Vagina (tissue), 2 donors: ENCODE results near the gene ARL5B. TPM values are rescaled to one million over a fixed set of nuclear protein-coding genes. Genes with fewer than 3 reads are reported as not detected.

ENCODE experiments used
- DNase-seq, 2 donors: peaks; one replicate each; pipeline ENCODE4 v3.0.0-alpha.2; 2017; ENCODE audit errors: extremely low spot score in 2 of 2
- H3K27ac ChIP-seq: fragments of 200-600 bp; sonication (generic); one replicate; pipeline ENCODE4 v1.5.1; 2019
- H3K27me3 ChIP-seq: fragments of 200-600 bp; sonication (generic); one replicate; pipeline ENCODE4 v1.5.1; 2019
- H3K36me3 ChIP-seq, 2 donors: fragments of 200-600 bp; sonication (generic); one replicate each; pipeline ENCODE4 v1.5.1; 2017 to 2019
- H3K4me1 ChIP-seq: fragments of 200-600 bp; sonication (generic); one replicate; pipeline ENCODE4 v1.5.1; 2019
- H3K4me3 ChIP-seq, 2 donors: fragments of 200-600 bp; sonication (generic); 1 replicate in 1 of 2; 2 replicates in 1 of 2; pipeline ENCODE4 v1.5.1; 2016 to 2019
- H3K9me3 ChIP-seq: fragments of 200-600 bp; sonication (generic); one replicate; pipeline ENCODE4 v1.5.1; 2019
- CTCF ChIP-seq, 3 experiments: fragments of 450-650 bp in 2 of 3; fragments of 200-600 bp in 1 of 3; sonication (generic) in 1 of 3; IDR thresholded peaks; one replicate each; pipeline ENCODE4 v1.5.1; 2017 to 2019; ENCODE audit warnings: antibody characterized with exemption in 3 of 3, mild to moderate bottlenecking in 2 of 3, moderate library complexity in 2 of 3
- POLR2A ChIP-seq, 2 donors: fragments of 450-650 bp; IDR thresholded peaks; one replicate each; pipeline ENCODE4 v1.6.1; 2017; ENCODE audit warnings: antibody characterized with exemption in 2 of 2, mild to moderate bottlenecking in 2 of 2, moderate library complexity in 2 of 2
- POLR2AphosphoS5 ChIP-seq, 2 donors: sonication (generic); formaldehyde crosslinking; IDR thresholded peaks; one replicate each; pipeline ENCODE4 v1.9.0; 2017; ENCODE audit warnings: antibody characterized with exemption in 2 of 2, mild to moderate bottlenecking in 2 of 2, low read depth in 1 of 2; ENCODE audit not compliant: insufficient read depth in 1 of 2
- intact Hi-C: fragments of 100-400 bp; cut with DNase I; formaldehyde crosslinking; loops from one replicate; pipeline ENCODE4 v1.15.1; 2023
- total RNA-seq: library from RNA; depleted of rRNA; stranded (reverse); fragments of >200 nt; gene quantifications from one replicate; pipeline ENCODE4 v1.2.3, GENCODE V29; 2016

Gene ARL5B
- total RNA-seq = 11.8 TPM

GRCh38 chr10:18659125-18659818 lies at the start of gene ARL5B:
Gene ARL5B, plus strand, starts transcription at chr10:18659431. Its CDS starts 207 bp downstream, at chr10:18659638.
- intact Hi-C loops = no loop called here
- no peaks in the 10 kb centered on the region for H3K36me3 ChIP-seq
- DNase-seq = peak in 1 of 2 donors; percentile 99
- peak within 1 kb of the TSS; percentile 87 to 91 for H3K4me3 ChIP-seq
- no peaks in the 10 kb centered on the region for H3K27me3 ChIP-seq
- H3K9me3 ChIP-seq = no peaks in the 10 kb centered on the region
- peaks cover 32% of the 10 kb centered on the region for H3K4me1 ChIP-seq
- TF ChIP-seq POLR2AphosphoS5 (IDR thresholded peaks at IDR 0.05; ENCODE audit: insufficient read depth in 1 of 2, low read depth in 1 of 2) (peak; percentile 92), POLR2A (IDR thresholded peaks at IDR 0.05) (peak in 1 of 2 donors; percentile 52), CTCF (IDR thresholded peaks at IDR 0.05) (no peak)
- peak within 1 kb of the TSS; percentile 99 for H3K27ac ChIP-seq

GRCh38 chr10:18610517-18610916 lies 48.7 kb upstream of the ARL5B start:
- Histone ChIP-seq H3K4me1 (no peaks in the 10 kb centered on the region), H3K36me3 (no peaks in the 10 kb centered on the region), H3K27ac (peak overlapping the region; percentile 55), H3K27me3 (no peaks in the 10 kb centered on the region), H3K4me3 (no peak overlapping the region), H3K9me3 (no peaks in the 10 kb centered on the region)
- intact Hi-C loops = no loop called here
- no peak for DNase-seq
- no peak for TF ChIP-seq POLR2A (IDR thresholded peaks at IDR 0.05)
- no peak for TF ChIP-seq POLR2AphosphoS5 (IDR thresholded peaks at IDR 0.05; ENCODE audit: insufficient read depth in 1 of 2, low read depth in 1 of 2)
- no peak for TF ChIP-seq CTCF (IDR thresholded peaks at IDR 0.05)

GRCh38 chr10:18611168-18611567 lies 48.1 kb upstream of the ARL5B start:
- peak overlapping the region; percentile 55 for H3K27ac ChIP-seq
- DNase-seq = no peak
- TF ChIP-seq CTCF (IDR thresholded peaks at IDR 0.05) (no peak), POLR2AphosphoS5 (IDR thresholded peaks at IDR 0.05; ENCODE audit: insufficient read depth in 1 of 2, low read depth in 1 of 2) (no peak), POLR2A (IDR thresholded peaks at IDR 0.05) (no peak)
- no peaks in the 10 kb centered on the region for H3K9me3 ChIP-seq
- intact Hi-C loops = no loop called here
- no peaks in the 10 kb centered on the region for H3K36me3 ChIP-seq
- no peaks in the 10 kb centered on the region for H3K4me1 ChIP-seq
- H3K4me3 ChIP-seq = no peak overlapping the region
- no peaks in the 10 kb centered on the region for H3K27me3 ChIP-seq

GRCh38 chr10:18615618-18616017 lies 43.6 kb upstream of the ARL5B start:
- Histone ChIP-seq H3K27ac (no peak overlapping the region), H3K4me3 (no peak overlapping the region), H3K27me3 (no peaks in the 10 kb centered on the region), H3K9me3 (no peaks in the 10 kb centered on the region), H3K4me1 (no peaks in the 10 kb centered on the region), H3K36me3 (no peaks in the 10 kb centered on the region)
- intact Hi-C loops = no loop called here
- no peak for TF ChIP-seq POLR2A (IDR thresholded peaks at IDR 0.05)
- no peak for TF ChIP-seq CTCF (IDR thresholded peaks at IDR 0.05)
- no peak for TF ChIP-seq POLR2AphosphoS5 (IDR thresholded peaks at IDR 0.05; ENCODE audit: insufficient read depth in 1 of 2, low read depth in 1 of 2)
- DNase-seq = no peak

- Histone ChIP-seq H3K4me1 (no peaks in the 10 kb centered on the region), H3K9me3 (no peaks in the 10 kb centered on the region), H3K27me3 (no peaks in the 10 kb centered on the region), H3K4me3 (no peak overlapping the region), H3K27ac (no peak overlapping the region), H3K36me3 (no peaks in the 10 kb centered on the region)
- intact Hi-C loops = no loop called here
- DNase-seq = no peak
- TF ChIP-seq POLR2AphosphoS5 (IDR thresholded peaks at IDR 0.05; ENCODE audit: insufficient read depth in 1 of 2, low read depth in 1 of 2) (no peak), POLR2A (IDR thresholded peaks at IDR 0.05) (no peak), CTCF (IDR thresholded peaks at IDR 0.05) (no peak)
Measured at GRCh38 chr10:18616337-18616736, 42.9 kb upstream of the ARL5B start.
